Smooth muscle cell (in vitro differentiated cells): ENCODE data around the gene GRIN2A. TPM values are rescaled to one million over a fixed set of nuclear protein-coding genes. Genes with fewer than 3 reads are reported as not detected.

ENCODE experiments used
- DNase-seq: peaks from one replicate; lab custom pipeline; 2025; ENCODE audit not compliant: unreplicated experiment; lab: John Stamatoyannopoulos, UW
- H2AFZ ChIP-seq: fragments of 200-600 bp; sonication (generic); 2 replicates; pipeline ENCODE4 v1.6.0; 2016; ENCODE audit warnings: antibody characterized with exemption, low read depth, mild to moderate bottlenecking
- H3F3A ChIP-seq: fragments of 200-600 bp; sonication (generic); 2 replicates; pipeline ENCODE4 v1.6.0; 2017; ENCODE audit warnings: antibody characterized with exemption, low read depth
- H3K27ac ChIP-seq: fragments of 200-600 bp; sonication (generic); 2 replicates; pipeline ENCODE4 v1.5.1; 2016; ENCODE audit warnings: low read depth, mild to moderate bottlenecking
- H3K27me3 ChIP-seq: fragments of 200-600 bp; sonication (generic); 2 replicates; pipeline ENCODE4 v1.6.1; 2016; ENCODE audit warnings: low read depth, mild to moderate bottlenecking
- H3K36me3 ChIP-seq: fragments of 200-600 bp; sonication (generic); 2 replicates; pipeline ENCODE4 v1.5.1; 2016; ENCODE audit warnings: low read depth
- H3K4me1 ChIP-seq: fragments of 200-600 bp; sonication (generic); 2 replicates; pipeline ENCODE4 v1.5.1; 2016; ENCODE audit warnings: low read depth
- H3K4me2 ChIP-seq: fragments of 200-600 bp; sonication (generic); 2 replicates; pipeline ENCODE4 v1.6.0; 2016; ENCODE audit warnings: mild to moderate bottlenecking
- H3K4me3 ChIP-seq: fragments of 200-600 bp; sonication (generic); 2 replicates; pipeline ENCODE4 v1.5.1; 2016; ENCODE audit warnings: mild to moderate bottlenecking
- H3K79me2 ChIP-seq: fragments of 200-600 bp; sonication (generic); 2 replicates; pipeline ENCODE4 v1.6.0; 2016; ENCODE audit warnings: low read depth, mild to moderate bottlenecking
- H3K9ac ChIP-seq: fragments of 200-600 bp; sonication (generic); 2 replicates; pipeline ENCODE4 v1.6.0; 2016; ENCODE audit warnings: low read depth
- H3K9me3 ChIP-seq: fragments of 200-600 bp; sonication (generic); replicated peaks from 2 replicates; pipeline ENCODE4 v1.5.1; 2016; ENCODE audit warnings: low read depth
- H4K20me1 ChIP-seq: fragments of 200-600 bp; sonication (generic); 2 replicates; pipeline ENCODE4 v1.6.0; 2016; ENCODE audit warnings: low read depth
- CTCF ChIP-seq: fragments of 200-600 bp; sonication (generic); IDR thresholded peaks from 2 replicates; pipeline ENCODE4 v1.5.1; 2017; ENCODE audit warnings: borderline replicate concordance, mild to moderate bottlenecking, antibody characterized with exemption; ENCODE audit not compliant: insufficient read depth, poor library complexity, severe bottlenecking
- WGBS: methylation state at CpG from one replicate; pipeline ENCODE4 v1.1.7; 2016; ENCODE audit warnings: low lambda C conversion rate; 5-methylcytosine and 5-hydroxymethylcytosine counted together
- polyA plus RNA-seq: library from polyadenylated mRNA; unstranded; fragments of >200 nt; fragmentation: Nextera tagmentation; extraction: Ambion mirVana; gene quantifications from 2 replicates; pipeline ENCODE4 v1.2.1, GENCODE V29; 2016
- total RNA-seq: library from RNA; depleted of rRNA; stranded (reverse); fragments of >200 nt; gene quantifications from 2 replicates; pipeline ENCODE4 v1.2.3, GENCODE V29; 2014

GRIN2A gene
- total and polyA plus RNA-seq, 2 experiments from 2014 or later = 0.02 to 0.13 TPM

DNA sequence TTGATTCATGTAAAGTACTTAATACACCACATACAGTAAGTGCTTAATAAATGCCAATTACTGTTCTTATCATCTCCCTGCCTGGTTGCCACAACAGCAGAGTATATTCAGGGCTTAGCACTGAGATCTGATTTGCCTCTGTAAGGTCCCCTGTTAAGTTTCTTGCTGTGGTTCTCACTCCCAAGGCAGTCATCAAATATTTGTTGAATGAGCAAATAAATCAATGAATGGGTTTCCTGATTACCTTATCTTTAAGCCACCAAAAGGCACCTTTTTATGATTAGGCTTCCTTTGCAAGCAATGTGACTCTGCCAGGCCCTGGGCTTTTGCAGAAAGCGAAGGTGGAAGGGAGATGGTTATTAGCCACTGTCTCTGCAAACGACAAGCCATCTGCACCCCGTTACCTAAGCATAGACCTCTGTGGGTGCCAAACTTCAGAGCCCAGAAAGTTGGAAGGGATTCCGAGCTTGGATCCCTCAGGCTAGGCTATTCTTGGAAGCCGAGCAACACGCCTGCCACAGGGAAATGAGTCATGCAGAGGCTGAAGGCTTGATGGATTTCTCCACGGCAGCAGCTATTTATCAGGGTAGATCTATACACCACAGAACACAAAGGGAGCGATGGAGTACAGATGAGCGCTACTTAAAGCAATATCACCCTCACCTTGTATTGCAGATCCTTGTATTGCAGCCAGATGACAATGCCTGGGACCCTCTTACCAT, 102.0 kb downstream of the GRIN2A start:
- Histone ChIP-seq H3K4me1 (peaks cover 3% of the 10 kb centered on the region), H3K9ac (no peak overlapping the region), H3K27me3 (no peaks in the 10 kb centered on the region), H3K9me3 (no peaks in the 10 kb centered on the region), H4K20me1 (no peaks in the 10 kb centered on the region), H2AFZ (no peak overlapping the region), H3K27ac (peak overlapping the region; percentile 52), H3K4me2 (peak overlapping the region; percentile 53), H3K36me3 (no peaks in the 10 kb centered on the region), H3F3A (peaks cover 3% of the 10 kb centered on the region), H3K79me2 (no peaks in the 10 kb centered on the region), H3K4me3 (no peak overlapping the region)
- WGBS = 14% methylated on average over 9 of the region's 9 CpGs
- no peak for TF ChIP-seq CTCF
- DNase-seq = no peak

- Histone ChIP-seq H3K4me2 (no peak overlapping the region), H3K4me1 (peaks cover 3% of the 10 kb centered on the region), H3K27ac (no peak overlapping the region), H3F3A (peaks cover 3% of the 10 kb centered on the region), H3K36me3 (no peaks in the 10 kb centered on the region), H2AFZ (no peak overlapping the region), H3K9me3 (no peaks in the 10 kb centered on the region), H3K27me3 (no peaks in the 10 kb centered on the region), H4K20me1 (no peaks in the 10 kb centered on the region), H3K9ac (no peak overlapping the region), H3K79me2 (no peaks in the 10 kb centered on the region), H3K4me3 (no peak overlapping the region)
- TF ChIP-seq CTCF = no peak
- WGBS = 45% methylated on average over 7 of the region's 7 CpGs
- no peak for DNase-seq
Measured at GRCh38 chr16:10078541-10078949, 103.7 kb downstream of the GRIN2A start.

DNA sequence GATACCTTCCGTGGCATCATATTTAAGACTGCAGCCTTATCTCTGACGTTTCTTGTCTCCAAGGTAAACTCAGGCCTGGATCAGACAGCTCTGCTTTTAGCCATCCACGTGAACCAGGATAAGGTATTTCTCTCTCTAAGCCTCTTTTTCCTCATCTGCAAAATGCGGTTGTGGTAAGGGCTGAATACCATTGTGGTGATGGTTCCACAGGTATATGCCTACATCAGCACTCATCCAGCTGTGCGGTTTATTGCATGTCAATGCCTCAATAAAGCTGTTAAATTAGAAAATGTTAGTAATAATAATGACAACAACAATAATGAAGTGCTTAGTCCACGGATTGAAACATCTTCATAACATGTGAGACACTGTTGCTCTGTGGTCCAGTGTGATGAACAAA, 104.4 kb downstream of the GRIN2A start:
- Histone ChIP-seq H3K4me2 (no peak overlapping the region), H2AFZ (no peak overlapping the region), H3K27ac (no peak overlapping the region), H3K9ac (no peak overlapping the region), H3K79me2 (no peaks in the 10 kb centered on the region), H3K4me3 (no peak overlapping the region), H3K36me3 (no peaks in the 10 kb centered on the region), H4K20me1 (no peaks in the 10 kb centered on the region), H3F3A (peaks cover 3% of the 10 kb centered on the region), H3K9me3 (no peaks in the 10 kb centered on the region), H3K27me3 (no peaks in the 10 kb centered on the region), H3K4me1 (peaks cover 3% of the 10 kb centered on the region)
- no peak for TF ChIP-seq CTCF
- WGBS = 80% methylated on average over 6 of the region's 6 CpGs
- no peak for DNase-seq

DNA sequence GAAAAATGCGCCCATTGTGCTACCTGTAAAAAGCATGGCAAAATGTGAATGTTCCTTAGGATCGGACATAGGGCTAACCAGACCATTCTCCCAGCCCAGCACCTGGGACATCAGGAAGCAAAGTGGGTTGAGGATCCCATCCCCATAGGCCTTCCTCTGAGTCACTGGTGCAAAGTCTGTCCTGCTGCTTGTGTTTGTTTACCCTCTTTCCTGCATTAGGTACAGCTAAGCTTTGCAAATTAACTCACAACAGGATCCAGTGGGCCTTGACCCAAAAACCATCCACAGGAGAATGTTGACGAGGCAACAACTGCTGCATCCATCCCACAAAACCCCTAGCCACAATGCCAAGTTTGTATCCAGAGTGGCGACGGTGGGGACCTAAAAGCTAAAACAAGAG, 106.2 kb downstream of the GRIN2A start:
- no peak overlapping the region for H2AFZ ChIP-seq
- DNase-seq = no peak
- no peak for TF ChIP-seq CTCF
- no peaks in the 10 kb centered on the region for H3K36me3 ChIP-seq
- no peak overlapping the region for H3K9ac ChIP-seq
- no peaks in the 10 kb centered on the region for H3K79me2 ChIP-seq
- H3F3A ChIP-seq = peaks cover 3% of the 10 kb centered on the region
- H3K4me1 ChIP-seq = peaks cover 3% of the 10 kb centered on the region
- H3K4me2 ChIP-seq = no peak overlapping the region
- H3K4me3 ChIP-seq = no peak overlapping the region
- 87% methylated on average over 5 of the region's 5 CpGs for WGBS
- no peaks in the 10 kb centered on the region for H3K9me3 ChIP-seq
- peaks cover 6% of the 10 kb centered on the region for H3K27me3 ChIP-seq
- no peak overlapping the region for H3K27ac ChIP-seq
- no peaks in the 10 kb centered on the region for H4K20me1 ChIP-seq
